ENCODE results near the gene RETNLB.

The RETNLB gene

DNA sequence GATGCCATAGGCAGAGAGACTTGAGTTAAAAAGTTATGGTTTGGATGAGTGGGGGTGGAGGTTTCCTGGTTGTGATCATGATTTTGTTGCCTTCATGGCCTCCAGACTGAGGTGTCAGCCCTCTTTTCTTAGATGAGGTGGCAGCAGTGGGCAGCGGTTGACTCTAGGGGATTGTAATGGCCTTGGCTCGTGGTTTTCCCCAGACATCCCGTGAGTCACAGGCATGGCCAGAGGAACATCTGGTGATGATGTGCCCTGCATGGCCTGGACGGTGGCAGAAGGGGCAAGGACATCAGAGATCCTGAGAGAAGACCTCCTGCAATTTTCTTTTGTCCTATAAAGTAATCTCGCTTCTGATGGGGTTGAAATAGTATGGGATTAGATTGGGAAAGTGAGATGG, 12.4 kb downstream of the RETNLB start:
- no peaks in the 10 kb centered on the region for H3K4me1 ChIP-seq (ENCODE audit: control insufficient read depth, low read length)
- H3K27me3 ChIP-seq (ENCODE audit: control insufficient read depth, low read length) = no peaks in the 10 kb centered on the region
- H3K4me2 ChIP-seq (ENCODE audit: low read length) = no peak overlapping the region
- H3K9me2 ChIP-seq (replicated peaks; ENCODE audit: control insufficient read depth, low read length) = no peaks in the 10 kb centered on the region
- H3K4me3 ChIP-seq (ENCODE audit: low read length) = no peak overlapping the region
- no peak for TF ChIP-seq EZH2phosphoT487 (IDR thresholded peaks at IDR 0.05; ENCODE audit: borderline replicate concordance, low read length)
- TF ChIP-seq, protein P1, sequence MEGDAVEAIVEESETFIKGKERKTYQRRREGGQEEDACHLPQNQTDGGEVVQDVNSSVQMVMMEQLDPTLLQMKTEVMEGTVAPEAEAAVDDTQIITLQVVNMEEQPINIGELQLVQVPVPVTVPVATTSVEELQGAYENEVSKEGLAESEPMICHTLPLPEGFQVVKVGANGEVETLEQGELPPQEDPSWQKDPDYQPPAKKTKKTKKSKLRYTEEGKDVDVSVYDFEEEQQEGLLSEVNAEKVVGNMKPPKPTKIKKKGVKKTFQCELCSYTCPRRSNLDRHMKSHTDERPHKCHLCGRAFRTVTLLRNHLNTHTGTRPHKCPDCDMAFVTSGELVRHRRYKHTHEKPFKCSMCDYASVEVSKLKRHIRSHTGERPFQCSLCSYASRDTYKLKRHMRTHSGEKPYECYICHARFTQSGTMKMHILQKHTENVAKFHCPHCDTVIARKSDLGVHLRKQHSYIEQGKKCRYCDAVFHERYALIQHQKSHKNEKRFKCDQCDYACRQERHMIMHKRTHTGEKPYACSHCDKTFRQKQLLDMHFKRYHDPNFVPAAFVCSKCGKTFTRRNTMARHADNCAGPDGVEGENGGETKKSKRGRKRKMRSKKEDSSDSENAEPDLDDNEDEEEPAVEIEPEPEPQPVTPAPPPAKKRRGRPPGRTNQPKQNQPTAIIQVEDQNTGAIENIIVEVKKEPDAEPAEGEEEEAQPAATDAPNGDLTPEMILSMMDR (IDR thresholded peaks at IDR 0.05; ENCODE audit: low read depth, low read length, poor library complexity, severe bottlenecking) = no peak
- no peak overlapping the region for H3K27ac ChIP-seq (ENCODE audit: low read depth, low read length)
- no peaks in the 10 kb centered on the region for H3F3A ChIP-seq (ENCODE audit: control insufficient read depth, insufficient read depth)
- no peaks in the 10 kb centered on the region for H3K79me2 ChIP-seq (ENCODE audit: control insufficient read depth, low read length)
- no peaks in the 10 kb centered on the region for H3K9me3 ChIP-seq (ENCODE audit: control insufficient read depth, insufficient read depth, low read length)
- no peaks in the 10 kb centered on the region for H4K20me1 ChIP-seq (ENCODE audit: control insufficient read depth, insufficient read depth, low read depth, low read length)
- H3K36me3 ChIP-seq (ENCODE audit: control insufficient read depth, low read length) = no peaks in the 10 kb centered on the region

DNA sequence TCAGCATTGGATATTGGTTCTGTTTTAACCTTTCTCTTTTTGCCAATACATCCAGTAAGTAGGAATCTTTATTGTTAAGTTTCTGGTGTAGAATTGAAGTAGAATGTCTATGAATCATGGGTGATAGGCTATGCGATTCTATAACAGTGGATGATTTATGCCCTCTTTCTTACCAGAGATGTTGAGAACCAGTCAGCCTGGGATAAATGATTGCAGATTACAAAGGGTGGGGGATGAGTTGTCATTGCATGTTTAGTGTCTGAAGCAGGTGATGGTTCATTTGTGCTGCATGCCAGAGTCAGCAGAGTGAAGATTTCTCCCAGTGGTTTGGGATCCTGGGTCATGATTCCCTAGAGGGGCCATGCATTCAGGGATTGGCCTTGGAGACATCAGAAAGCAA, 14.3 kb downstream of the RETNLB start:
- no peak overlapping the region for H3K4me2 ChIP-seq (ENCODE audit: low read length)
- H3K79me2 ChIP-seq (ENCODE audit: control insufficient read depth, low read length) = no peaks in the 10 kb centered on the region
- TF ChIP-seq, protein P1 (IDR thresholded peaks at IDR 0.05; ENCODE audit: low read depth, low read length, poor library complexity, severe bottlenecking) = no peak
- no peak for TF ChIP-seq EZH2phosphoT487 (IDR thresholded peaks at IDR 0.05; ENCODE audit: borderline replicate concordance, low read length)
- no peaks in the 10 kb centered on the region for H3F3A ChIP-seq (ENCODE audit: control insufficient read depth, insufficient read depth)
- H3K4me1 ChIP-seq (ENCODE audit: control insufficient read depth, low read length) = no peaks in the 10 kb centered on the region
- no peaks in the 10 kb centered on the region for H3K9me2 ChIP-seq (replicated peaks; ENCODE audit: control insufficient read depth, low read length)
- no peaks in the 10 kb centered on the region for H4K20me1 ChIP-seq (ENCODE audit: control insufficient read depth, insufficient read depth, low read depth, low read length)
- H3K36me3 ChIP-seq (ENCODE audit: control insufficient read depth, low read length) = no peaks in the 10 kb centered on the region
- no peaks in the 10 kb centered on the region for H3K9me3 ChIP-seq (ENCODE audit: control insufficient read depth, insufficient read depth, low read length)
- H3K27me3 ChIP-seq (ENCODE audit: control insufficient read depth, low read length) = no peaks in the 10 kb centered on the region
- no peak overlapping the region for H3K4me3 ChIP-seq (ENCODE audit: low read length)
- no peak overlapping the region for H3K27ac ChIP-seq (ENCODE audit: low read depth, low read length)

DNA sequence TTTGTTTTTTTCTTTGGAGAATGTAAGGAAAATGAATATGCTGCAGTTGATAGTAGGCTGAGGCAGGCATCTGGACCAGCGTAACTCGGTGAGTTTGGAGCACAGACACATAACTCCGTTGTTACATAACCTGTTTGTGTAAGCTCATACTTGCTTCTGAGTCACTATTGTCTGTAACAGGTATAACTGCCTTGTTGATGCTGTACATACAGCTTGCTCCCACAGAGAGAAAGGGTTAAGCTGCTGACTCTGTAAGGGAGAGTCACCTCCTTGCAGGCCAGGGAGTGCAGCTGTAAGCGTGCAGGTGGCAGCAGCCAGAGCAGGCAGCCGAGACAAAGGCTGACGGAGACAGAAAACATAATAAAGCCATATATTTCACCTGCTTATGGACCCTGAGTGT, 20.4 kb downstream of the RETNLB start:
- Histone ChIP-seq H3K9me2 (replicated peaks; ENCODE audit: control insufficient read depth, low read length) (no peaks in the 10 kb centered on the region; the same call in 1 of the 2 replicates), H3F3A (ENCODE audit: control insufficient read depth, insufficient read depth) (no peaks in the 10 kb centered on the region), H3K27ac (ENCODE audit: low read depth, low read length) (no peak overlapping the region), H3K36me3 (ENCODE audit: control insufficient read depth, low read length) (no peaks in the 10 kb centered on the region), H3K79me2 (ENCODE audit: control insufficient read depth, low read length) (no peaks in the 10 kb centered on the region), H3K27me3 (ENCODE audit: control insufficient read depth, low read length) (0 out of 2 replicates have a peak, but pooled peaks cover 7% of the 10 kb centered on the region), H3K4me3 (ENCODE audit: low read length) (no peak overlapping the region), H4K20me1 (ENCODE audit: control insufficient read depth, insufficient read depth, low read depth, low read length) (no peaks in the 10 kb centered on the region), H3K9me3 (ENCODE audit: control insufficient read depth, insufficient read depth, low read length) (no peaks in the 10 kb centered on the region), H3K4me2 (ENCODE audit: low read length) (no peak overlapping the region), H3K4me1 (ENCODE audit: control insufficient read depth, low read length) (no peaks in the 10 kb centered on the region)
- no peak for TF ChIP-seq EZH2phosphoT487 (IDR thresholded peaks at IDR 0.05; ENCODE audit: borderline replicate concordance, low read length)
- TF ChIP-seq, protein P1 (IDR thresholded peaks at IDR 0.05; ENCODE audit: low read depth, low read length, poor library complexity, severe bottlenecking) = no peak
